ENCODE data around the gene RANGAP1. TPM values are rescaled to one million over a fixed set of nuclear protein-coding genes. Genes with fewer than 3 reads are reported as not detected.
"Not testable (repeated sequence)": the region's sequence is repeated elsewhere in the genome, so short reads cannot be mapped to it uniquely, and the experiment has no call there.

The RANGAP1 gene
- total RNA-seq, 1 donor: 48.6 TPM

DNA sequence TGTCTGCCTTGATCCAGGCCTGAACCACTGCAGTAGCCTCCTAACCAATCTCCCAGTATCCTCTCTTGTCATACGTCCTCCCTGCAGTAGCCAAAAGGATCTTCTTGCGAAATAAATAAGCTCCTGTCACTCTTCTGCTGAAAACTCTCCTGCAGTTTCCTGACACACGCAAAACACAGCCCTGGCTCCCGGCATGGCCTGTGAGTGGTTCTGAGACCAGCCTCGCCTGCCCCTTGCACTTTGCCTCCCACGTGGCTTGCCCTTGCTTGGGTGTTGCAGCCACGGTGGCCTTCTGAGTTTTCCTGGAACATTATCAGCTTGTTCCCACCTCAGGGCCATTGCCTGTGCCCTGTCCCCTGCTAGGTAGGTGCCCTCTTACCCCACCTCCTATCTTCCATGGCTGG is 22.6 kb upstream of the RANGAP1 start:
- Histone ChIP-seq H3K4me3 (ENCODE audit: low read length) (no peak overlapping the region), H3K27me3 (ENCODE audit: insufficient read depth, low read length) (no peaks in the 10 kb centered on the region), H3K9me3 (ENCODE audit: low read depth, low read length) (no peaks in the 10 kb centered on the region), H3K4me1 (ENCODE audit: insufficient read depth, low read length) (peaks cover 8% of the 10 kb centered on the region)

DNA sequence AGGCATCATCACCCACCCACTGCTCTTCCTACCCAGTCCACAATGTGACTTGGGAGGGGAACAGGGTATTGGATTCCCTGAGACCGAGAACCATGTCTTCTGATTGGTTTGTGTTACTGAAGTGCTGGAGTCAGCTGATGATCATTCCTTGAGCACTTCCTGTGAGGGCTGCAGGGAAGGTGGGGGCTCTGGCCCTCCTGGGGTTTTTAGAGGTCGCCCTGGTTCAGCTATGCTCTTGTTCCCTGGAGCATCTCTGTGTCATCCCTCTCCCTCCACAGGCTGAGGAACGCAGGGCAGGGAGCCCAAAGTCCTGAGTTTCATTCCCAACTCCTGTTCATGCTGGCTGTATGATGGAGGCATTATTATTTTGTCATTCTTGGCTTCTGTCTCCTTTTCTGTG is 22.1 kb upstream of the RANGAP1 start:
- Histone ChIP-seq H3K4me3 (ENCODE audit: low read length) (no peak overlapping the region), H3K27me3 (ENCODE audit: insufficient read depth, low read length) (no peaks in the 10 kb centered on the region), H3K9me3 (ENCODE audit: low read depth, low read length) (no peaks in the 10 kb centered on the region), H3K4me1 (ENCODE audit: insufficient read depth, low read length) (peaks cover 13% of the 10 kb centered on the region)

DNA sequence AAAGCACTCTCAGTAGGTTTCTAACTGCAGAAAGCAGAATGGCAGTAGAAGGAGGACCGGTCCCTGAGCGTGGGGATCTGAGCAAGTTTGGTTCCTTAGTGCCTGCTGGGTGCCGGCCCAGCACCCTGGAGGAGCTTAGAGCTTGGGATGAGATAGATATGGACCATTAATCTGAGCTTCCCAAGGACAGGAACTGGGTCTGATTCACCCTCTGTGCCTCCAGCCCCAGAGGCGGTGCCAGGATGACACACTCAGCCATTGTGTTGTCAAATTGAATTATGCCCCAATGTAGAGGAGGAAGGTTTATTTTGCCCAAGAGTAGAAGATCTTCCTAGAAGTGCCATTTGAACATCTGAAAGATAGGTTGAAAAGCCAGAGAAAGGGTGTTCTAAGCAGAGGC is 19.7 kb upstream of the RANGAP1 start:
- Histone ChIP-seq H3K4me1 (ENCODE audit: insufficient read depth, low read length) (peaks cover 24% of the 10 kb centered on the region), H3K9me3 (ENCODE audit: low read depth, low read length) (no peaks in the 10 kb centered on the region), H3K4me3 (ENCODE audit: low read length) (no peak overlapping the region), H3K27me3 (ENCODE audit: insufficient read depth, low read length) (no peaks in the 10 kb centered on the region)

DNA sequence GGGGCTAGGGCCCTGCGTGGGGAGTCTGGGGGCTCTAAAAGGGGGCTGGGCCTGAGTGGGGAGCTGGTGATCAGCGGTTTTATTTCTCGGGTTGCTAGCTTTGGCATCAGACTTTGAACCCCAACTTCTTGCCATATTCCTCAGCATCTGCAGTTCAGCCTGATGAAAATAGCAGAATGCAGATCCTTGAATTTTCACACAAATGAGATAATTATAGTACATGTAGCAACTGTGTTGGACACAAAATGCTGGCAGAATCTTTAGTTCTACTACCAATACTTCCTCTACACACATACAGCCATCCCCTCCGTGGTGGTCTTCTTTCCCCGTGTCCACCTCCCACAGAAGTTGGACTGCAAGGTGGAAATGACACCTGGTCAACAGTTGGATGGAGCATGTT is 16.8 kb upstream of the RANGAP1 start:
- Histone ChIP-seq H3K27me3 (ENCODE audit: insufficient read depth, low read length) (no peaks in the 10 kb centered on the region), H3K4me1 (ENCODE audit: insufficient read depth, low read length) (peaks cover 26% of the 10 kb centered on the region), H3K4me3 (ENCODE audit: low read length) (peak overlapping the region; percentile 97), H3K9me3 (ENCODE audit: low read depth, low read length) (no peaks in the 10 kb centered on the region)

DNA sequence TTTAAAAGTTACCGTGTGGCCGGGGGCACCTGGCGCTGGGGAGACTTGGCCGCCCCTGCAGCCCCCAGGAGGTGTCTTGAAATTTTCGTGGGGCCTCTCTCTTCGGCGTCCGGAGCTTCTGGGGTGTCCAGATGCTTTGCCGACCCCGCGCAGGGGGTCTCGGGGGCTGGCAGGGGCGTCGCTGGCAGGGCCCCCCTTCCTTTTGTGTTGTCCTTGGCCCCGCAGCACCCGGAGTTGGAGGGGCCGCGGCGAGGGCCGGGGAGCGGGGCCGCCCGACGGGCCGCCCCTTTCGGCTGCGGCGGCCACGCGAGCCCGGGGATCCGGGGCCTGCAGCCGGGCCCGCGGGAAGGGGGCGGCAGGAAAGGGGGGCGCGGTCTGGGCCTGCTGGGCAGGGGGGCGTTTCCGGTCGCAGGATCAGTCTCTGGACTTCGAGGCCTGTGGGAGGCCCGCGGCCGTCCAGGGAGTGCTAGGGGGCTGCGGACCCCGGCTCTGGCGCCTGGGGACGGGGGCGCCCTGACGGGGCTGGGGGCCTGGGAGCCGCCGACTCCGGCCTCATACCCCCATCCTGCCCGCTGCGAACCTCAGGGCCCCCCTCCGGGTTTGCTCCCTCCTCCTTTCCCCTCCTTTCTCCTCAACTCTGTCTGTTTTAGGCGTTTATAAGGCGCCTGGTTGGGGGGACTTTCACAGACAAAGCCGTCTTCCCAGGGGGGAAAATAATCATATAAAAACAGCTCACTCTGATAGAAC is 16.2 kb upstream of the RANGAP1 start:
- Histone ChIP-seq H3K4me3 (ENCODE audit: low read length) (peak overlapping the region; percentile 97), H3K9me3 (ENCODE audit: low read depth, low read length) (no peaks in the 10 kb centered on the region), H3K4me1 (ENCODE audit: insufficient read depth, low read length) (peaks cover 26% of the 10 kb centered on the region), H3K27me3 (ENCODE audit: insufficient read depth, low read length) (no peaks in the 10 kb centered on the region)

DNA sequence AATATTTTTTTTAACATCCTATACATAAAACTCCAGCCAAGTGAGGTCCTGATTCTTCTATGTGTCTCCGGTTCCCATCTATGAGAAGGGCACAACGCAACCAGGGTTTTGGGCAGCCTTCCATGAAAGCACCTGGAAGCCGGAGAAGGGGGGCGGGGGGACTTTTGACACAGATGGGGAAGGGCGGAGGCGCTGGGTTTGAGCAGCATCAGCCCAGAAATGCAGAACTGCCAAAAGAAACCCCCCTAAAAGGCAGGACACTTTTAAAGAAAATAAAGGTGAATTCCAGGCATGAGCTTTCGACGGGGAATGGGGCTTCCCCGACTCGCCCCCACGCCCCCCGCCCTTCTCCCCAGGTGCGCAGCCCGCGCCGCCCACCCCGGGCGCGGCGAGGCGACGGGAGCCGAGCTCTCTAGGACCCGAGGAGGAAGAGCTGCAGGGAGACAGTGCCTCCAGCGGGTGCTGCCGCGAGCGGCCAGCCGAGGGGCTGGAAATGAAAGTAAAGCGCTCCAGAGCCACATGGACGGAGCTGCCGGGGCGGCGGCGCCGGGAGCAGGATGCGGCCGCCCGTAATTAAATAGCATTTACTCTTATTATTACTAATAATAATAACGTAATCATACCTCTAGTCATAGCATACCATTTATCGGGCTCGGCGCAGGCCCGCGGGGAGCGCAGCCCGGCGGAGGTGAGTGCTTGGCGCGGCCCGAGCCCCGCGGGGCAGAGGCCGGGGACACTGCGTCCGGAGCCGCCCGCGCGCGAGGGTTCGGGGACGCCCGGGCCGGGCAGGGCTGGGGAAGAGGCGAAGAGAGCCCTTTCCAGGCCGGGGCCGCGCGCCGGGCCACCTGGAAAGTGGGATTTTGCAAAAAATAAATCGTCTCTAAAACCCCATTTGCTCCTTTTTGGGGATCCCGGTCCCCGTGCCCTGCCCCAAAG is 15.4 kb upstream of the RANGAP1 start, which contains the start of gene ZC3H7B:
Gene ZC3H7B (plus strand): TSS at position 441 of the 936 bp plus-strand sequence. CDS start 19,136 bp downstream, outside the sequence.
- Histone ChIP-seq H3K9me3 (ENCODE audit: low read depth, low read length) (no peaks in the 10 kb centered on the region), H3K4me3 (ENCODE audit: low read length) (peak within 1 kb of the TSS; percentile 97), H3K27me3 (ENCODE audit: insufficient read depth, low read length) (no peaks in the 10 kb centered on the region), H3K4me1 (ENCODE audit: insufficient read depth, low read length) (peaks cover 26% of the 10 kb centered on the region)

DNA sequence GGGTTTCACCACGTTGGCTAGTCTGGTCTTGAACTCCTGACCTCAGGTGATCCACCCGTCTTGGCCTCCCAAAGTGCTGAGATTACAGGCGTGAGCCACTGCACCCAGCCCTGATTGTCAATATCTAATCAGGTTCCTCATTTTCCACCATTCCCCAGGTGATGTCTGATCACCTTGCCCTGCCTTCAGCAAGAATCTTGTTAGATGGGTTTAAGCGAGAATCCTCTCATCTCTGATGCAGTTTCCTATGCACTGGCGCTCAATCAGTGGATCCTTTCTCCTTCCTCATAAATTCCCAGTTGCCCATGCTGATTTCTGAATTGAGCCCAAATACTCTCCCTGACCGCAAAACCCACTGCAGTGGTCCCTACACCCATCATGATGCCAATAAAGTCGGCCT is 14.7 kb upstream of the RANGAP1 start:
- Histone ChIP-seq H3K9me3 (ENCODE audit: low read depth, low read length) (no peaks in the 10 kb centered on the region), H3K4me1 (ENCODE audit: insufficient read depth, low read length) (peaks cover 25% of the 10 kb centered on the region), H3K4me3 (ENCODE audit: low read length) (peak overlapping the region; percentile 97), H3K27me3 (ENCODE audit: insufficient read depth, low read length) (no peaks in the 10 kb centered on the region)

DNA sequence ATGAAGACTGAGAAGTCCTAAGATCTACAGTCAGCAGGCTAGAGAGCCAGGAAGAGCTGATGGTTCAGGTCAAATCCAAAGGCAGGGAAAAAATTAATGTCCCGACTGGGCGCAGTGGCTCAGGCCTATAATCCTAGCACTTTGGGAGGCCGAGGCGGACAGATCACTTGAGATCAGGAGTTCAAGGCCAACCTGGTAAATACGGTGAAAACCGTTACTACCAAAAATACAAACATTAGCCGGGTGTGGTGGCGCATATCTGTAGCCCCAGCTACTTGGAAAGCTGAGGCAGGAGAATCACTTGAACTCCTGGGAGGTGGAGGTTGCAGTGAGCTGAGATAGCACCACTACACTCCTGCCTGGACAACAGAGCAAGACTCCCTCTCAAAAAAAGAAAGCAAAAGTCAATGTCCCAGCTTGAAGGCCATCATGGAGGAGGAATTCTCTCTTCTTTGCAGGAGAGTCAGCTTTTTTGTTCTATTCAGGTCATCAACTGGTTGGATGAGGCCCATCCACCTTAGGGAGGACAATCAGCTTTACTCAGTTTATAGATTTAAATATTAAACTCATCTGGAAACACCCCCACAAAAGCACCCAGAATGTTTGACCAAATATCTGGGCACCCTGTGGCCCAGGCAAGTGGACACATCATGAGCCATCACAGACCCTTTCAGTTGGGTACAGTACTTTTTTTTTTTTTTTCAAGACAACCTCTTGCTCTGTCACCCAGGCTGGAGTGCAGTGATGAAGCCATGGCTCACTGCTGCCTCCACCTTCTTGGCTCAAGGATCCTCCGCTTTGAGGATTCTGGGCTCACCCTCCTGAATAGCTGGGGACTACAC is 11.1 kb upstream of the RANGAP1 start:
- H3K4me1 ChIP-seq (ENCODE audit: insufficient read depth, low read length): peaks cover 5% of the 10 kb centered on the region
- no peaks in the 10 kb centered on the region for H3K27me3 ChIP-seq (ENCODE audit: insufficient read depth, low read length)
- no peaks in the 10 kb centered on the region for H3K9me3 ChIP-seq (ENCODE audit: low read depth, low read length)
- H3K4me3 ChIP-seq (ENCODE audit: low read length): no peak overlapping the region

DNA sequence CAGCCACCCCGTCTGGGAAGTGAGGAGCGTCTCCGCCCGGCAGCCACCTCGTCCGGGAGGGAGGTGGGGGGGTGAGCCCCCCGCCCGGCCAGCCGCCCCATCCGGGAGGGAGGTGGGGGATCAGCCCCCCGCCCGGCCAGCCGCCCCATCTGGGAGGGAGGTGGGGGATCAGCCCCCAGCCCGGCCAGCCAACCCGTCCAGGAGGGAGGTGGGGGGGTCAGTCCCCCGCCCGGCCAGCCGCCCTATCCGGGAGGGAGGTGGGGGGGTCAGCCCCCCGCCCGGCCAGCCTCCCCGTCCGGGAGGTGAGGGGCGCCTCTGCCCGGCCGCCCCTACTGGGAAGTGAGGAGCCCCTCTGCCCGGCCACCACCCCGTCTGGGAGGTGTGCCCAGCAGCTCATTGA is 8.8 kb upstream of the RANGAP1 start:
- H3K4me3 ChIP-seq (ENCODE audit: low read length); H3K27me3 ChIP-seq (ENCODE audit: insufficient read depth, low read length); H3K9me3 ChIP-seq (ENCODE audit: low read depth, low read length): not testable (repeated sequence)

DNA sequence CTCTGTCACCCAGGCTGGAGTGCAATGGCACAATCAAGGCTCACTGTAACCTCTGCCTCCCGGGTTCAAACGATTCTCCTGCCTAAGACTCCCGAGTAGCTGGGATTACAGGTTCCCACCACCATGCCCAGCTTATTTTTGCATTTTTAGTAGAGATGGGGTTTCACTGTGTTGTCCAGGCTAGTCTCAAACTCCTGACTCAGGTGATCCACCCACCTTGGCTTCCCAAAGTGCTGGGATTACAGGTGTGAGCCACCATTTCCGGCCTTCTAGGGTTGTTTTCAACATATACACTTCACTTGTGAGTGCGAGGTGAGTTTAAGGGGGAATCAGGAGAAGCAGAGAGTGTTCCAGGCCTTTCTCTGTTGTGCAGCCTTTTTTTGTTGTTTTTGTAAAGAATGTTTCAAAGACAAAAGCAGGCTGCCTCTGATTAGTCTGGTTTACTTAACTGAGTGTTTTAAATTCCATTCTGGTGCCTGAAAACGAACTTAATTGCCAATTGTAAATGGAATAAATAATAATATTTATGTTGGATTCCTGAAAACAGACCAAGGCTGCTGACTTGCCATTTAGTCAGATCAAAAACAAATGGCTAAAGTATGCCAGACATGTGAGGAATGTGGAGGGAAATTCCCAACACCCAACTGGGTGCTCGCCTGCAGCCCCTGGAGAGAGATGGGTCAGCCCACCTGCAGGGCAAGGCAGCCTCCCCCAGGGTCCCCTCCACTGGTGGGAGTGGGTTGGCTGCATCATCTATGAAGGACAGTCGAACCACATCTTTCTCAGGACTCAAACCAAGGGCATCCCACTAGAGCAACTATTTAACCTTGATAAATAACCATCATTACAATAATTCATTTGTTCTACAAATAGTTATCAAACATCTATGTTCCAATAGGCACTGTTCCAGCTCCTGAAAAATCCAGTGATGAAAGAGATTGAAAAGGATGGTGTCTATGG is 4.6 kb upstream of the RANGAP1 start:
- Histone ChIP-seq H3K9me3 (ENCODE audit: low read depth, low read length) (no peaks in the 10 kb centered on the region), H3K27me3 (ENCODE audit: insufficient read depth, low read length) (no peaks in the 10 kb centered on the region), H3K4me3 (ENCODE audit: low read length) (no peak overlapping the region), H3K4me1 (ENCODE audit: insufficient read depth, low read length) (peaks cover 16% of the 10 kb centered on the region)

More for the DNA sequence above, 8.8 kb upstream of the RANGAP1 start:
- not testable (repeated sequence) for H3K4me1 ChIP-seq (ENCODE audit: insufficient read depth, low read length)

DNA sequence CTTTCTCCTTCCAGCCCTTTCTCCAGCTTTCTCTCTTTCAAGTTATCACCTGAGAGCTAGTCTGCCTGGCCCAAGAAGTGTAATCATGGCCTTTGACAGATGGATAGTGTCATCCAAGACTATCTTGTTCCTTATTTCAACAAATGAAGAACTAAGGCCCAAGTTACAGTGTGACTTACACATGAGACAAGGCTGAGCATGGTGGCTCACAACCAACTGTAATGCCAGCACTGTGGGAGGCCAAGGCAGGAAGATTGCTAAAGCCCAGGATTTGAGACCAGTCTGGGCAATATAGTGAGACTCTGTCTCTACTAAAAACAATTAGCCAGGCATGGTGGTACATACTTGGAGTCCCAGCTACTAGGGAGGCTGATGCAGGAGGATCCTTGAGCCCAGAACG is 3.7 kb upstream of the RANGAP1 start:
- Histone ChIP-seq H3K4me1 (ENCODE audit: insufficient read depth, low read length) (peaks cover 24% of the 10 kb centered on the region), H3K4me3 (ENCODE audit: low read length) (no peak overlapping the region), H3K9me3 (ENCODE audit: low read depth, low read length) (no peaks in the 10 kb centered on the region), H3K27me3 (ENCODE audit: insufficient read depth, low read length) (no peaks in the 10 kb centered on the region)

DNA sequence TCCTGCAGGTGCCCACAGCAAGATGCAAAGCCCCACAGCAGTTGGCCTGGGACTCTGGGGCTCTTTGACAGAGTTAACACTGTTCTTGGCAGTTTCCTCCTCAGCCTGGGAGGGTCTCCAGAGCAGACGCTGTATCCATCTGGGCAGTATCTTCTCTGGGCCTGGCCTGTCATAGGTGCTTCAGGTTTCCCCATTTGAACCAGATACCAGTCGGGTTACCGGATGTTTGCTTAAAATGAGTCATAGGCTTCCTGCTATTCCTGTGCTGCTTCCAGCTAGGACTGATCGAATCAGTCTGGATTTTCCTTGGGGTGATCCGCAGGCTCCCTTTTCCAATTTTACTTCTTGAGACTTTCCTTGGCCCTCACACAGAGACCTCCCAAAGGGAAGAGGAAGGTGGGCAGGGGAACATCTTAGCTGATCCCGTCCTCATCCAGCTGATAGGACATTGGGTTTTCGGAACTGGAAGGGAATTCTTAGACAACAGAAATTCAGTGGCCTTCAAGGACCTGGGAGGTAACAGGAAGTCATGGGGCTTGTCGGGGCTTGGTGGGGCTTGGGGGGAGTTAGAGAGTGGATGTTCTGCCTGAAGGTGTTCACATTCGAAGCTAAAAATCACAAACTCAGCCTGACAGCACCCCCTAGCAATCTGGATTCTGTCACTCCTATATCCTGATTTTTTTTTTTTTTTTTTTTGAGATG is 2.4 kb upstream of the RANGAP1 start:
- Histone ChIP-seq H3K27me3 (ENCODE audit: insufficient read depth, low read length) (no peaks in the 10 kb centered on the region), H3K9me3 (ENCODE audit: low read depth, low read length) (no peaks in the 10 kb centered on the region), H3K4me1 (ENCODE audit: insufficient read depth, low read length) (peaks cover 28% of the 10 kb centered on the region), H3K4me3 (ENCODE audit: low read length) (no peak overlapping the region)

DNA sequence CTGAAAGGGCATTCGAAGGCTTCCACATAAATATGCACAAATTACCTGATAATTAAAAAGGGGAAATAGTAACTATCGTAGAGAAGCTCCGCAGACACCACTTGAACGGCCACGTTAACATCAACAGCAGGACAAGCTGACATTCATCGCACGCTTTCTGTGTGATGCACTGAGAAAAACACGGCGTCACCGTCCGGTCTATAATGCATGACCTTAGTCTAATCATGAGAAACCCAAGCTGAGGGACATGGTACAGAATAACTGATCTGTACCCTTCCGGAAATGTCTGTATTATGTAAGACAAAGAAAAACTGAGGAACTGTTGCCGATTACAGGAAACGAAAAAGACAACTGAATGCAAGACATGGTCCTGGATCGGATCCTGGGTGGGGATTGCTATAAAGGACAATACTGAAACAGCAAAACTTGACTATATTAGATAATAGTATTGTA is 678 bp upstream of the RANGAP1 start:
- H3K4me3 ChIP-seq (ENCODE audit: low read length): peak overlapping the region; percentile 90

More for the DNA sequence above, 678 bp upstream of the RANGAP1 start:
- H3K9me3 ChIP-seq (ENCODE audit: low read depth, low read length): no peaks in the 10 kb centered on the region
- peaks cover 28% of the 10 kb centered on the region for H3K4me1 ChIP-seq (ENCODE audit: insufficient read depth, low read length)
- H3K27me3 ChIP-seq (ENCODE audit: insufficient read depth, low read length): no peaks in the 10 kb centered on the region

Measured in mononuclear cell (primary cell).